Measurements from ENCODE around the gene COMMD2.

The COMMD2 gene

DNA sequence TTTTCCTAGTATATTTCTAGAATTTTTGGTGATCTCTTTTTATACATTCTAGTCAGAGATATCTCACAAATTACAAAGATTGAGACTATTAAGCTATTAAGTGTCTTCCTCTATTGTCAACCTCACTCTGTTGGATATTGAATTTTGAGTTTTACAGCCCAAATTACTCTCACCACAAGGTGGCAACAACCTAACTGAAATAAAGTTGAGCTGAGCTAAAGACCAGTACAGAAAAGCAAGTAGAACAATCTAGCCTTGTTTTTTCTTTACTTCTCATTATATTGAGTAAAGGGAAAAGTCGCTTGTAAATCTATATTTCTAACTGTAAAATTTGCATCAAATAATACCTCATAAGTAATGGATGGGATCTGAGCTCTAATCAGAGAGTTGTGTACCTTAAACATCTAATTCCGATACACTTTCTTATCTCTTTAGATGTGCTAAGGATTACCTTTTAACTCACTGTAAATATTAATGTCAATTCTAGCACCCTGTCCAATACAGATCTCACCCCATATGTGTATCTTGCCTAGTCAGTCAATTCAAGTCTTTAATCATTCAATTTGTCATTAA is 13.6 kb upstream of the COMMD2 start:
- DNase-seq (ENCODE audit: extremely low spot score, insufficient read length, low read depth) (no peak), FAIRE-seq (peak; percentile 55)

DNA sequence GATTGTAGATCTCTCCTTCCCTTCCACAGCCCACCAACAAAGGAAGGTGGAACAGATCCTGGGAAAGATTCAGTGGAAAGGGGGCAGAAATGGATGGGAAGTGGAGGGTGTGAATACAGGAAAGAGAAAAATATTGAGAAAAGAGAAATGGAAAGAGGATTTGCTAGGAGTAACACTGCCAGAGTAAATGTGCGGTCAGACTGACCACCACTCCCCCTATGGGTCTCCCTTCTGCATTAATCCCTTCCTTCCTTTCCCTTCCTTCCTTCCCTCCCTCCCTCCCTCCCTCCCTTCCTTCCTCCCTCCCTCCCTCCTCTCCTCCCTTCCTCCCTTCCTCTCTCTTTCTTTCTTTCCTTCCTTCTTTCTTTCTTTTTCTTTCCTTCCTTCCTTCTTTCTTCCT is 12.0 kb upstream of the COMMD2 start:
- FAIRE-seq (no peak), DNase-seq (ENCODE audit: extremely low spot score, insufficient read length, low read depth) (no peak)

DNA sequence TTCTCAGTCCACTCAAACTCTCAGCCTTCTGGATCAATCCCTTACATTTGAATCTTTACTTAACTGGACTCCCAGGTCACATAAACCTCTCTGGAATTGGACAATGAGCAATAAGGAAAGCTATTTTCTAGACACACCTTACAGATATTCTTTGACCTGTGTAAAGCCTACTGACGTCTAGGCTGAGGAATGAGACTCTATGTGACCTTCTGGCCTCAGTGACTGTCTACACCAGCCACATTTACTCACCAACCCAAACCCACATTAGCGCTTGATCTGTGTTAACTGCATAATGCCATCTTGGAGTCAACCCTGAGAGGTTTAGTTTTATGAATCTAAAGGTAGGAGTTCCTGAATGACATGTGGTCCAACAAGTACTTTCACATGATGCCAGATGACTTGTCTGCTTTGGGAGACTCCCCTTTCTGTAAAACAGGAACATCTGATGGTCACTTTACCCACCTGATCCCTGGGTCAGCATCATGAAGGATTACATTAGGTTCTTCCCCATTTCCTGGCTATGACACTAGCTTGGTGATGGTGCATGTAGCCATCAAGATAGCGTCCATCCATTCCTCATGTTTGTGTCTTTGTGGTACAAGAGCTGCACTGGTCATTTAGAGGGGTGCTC is 11.4 kb upstream of the COMMD2 start:
- DNase-seq (ENCODE audit: extremely low spot score, insufficient read length, low read depth) (no peak), FAIRE-seq (no peak)

DNA sequence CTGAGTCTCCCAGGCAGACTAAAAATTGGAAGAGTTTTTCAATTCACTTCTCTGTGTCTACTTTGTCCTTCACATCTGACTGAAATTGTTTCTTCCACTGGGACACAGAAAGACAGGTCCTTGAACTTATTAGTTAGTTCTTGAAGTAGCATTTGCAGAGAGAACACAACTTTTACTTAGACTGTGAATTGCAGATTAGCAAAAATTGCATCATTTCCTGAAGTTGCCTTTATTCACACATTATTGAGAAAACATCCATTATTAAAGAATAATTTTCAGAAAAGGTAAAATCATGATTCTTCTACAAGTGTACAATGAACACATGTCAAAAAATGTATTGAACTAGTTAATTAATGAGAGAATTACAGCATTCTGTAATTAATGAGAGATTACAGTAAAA is 1.4 kb upstream of the COMMD2 start:
- DNase-seq (ENCODE audit: extremely low spot score, insufficient read length, low read depth) (no peak), FAIRE-seq (no peak)

DNA sequence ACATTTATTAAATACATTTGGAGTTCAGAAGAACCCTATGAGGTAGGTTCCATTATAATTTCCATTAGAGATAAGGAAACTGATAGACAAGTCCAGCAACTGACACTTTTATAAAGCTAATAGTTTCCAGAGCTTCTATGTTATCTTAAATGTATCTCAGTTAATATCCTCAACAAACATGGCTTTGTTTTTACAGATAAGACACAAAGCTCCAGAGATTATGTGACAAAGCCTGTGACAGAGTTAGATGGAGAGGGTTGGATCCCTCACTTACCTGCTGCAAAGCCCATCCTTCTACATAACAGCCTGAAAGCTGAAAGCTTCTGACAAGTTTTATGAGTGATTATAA is 473 bp upstream of the COMMD2 start:
- peak; percentile 18 for FAIRE-seq
- no peak for DNase-seq (ENCODE audit: extremely low spot score, insufficient read length, low read depth)

DNA sequence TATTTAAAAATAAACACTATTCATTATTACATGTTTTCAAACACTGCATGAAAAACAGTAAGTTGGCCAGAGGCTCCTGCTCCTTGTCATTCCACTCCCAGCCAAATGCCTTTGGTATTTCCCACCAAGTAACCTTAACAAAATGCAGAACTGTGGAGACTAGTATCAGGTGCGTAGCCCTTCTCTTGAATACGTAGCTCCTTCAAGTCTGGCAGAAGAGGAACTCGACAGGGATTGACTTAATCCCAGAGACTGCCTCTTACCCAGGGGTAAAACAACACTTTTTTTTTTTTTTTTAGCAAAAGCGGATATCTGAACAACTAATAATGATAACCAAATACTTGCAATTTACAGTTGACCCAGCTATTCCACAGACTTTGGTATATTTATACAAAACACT is 738 bp downstream of the COMMD2 start:
- DNase-seq (ENCODE audit: extremely low spot score, insufficient read length, low read depth) (no peak), FAIRE-seq (no peak)

DNA sequence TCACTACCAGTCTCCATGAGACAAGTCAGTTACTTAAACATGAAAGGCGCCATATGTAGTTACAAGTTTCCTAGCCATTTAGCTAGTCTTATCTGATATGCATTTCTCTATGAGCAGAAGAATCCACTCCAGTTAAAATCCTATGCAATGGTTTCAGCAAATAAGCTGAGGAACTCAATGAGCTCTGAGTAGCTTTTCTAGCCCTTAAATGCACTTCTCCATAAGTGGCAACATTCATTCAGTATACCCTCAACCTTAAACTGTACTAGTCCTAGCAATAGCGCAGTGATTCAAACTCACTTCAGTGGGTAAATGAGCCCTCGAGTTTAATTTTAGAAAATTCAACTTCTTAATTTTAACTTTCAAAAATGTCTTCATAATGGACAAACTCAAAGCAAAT is 7.7 kb downstream of the COMMD2 start:
- DNase-seq (ENCODE audit: extremely low spot score, insufficient read length, low read depth) (no peak), FAIRE-seq (no peak)

DNA sequence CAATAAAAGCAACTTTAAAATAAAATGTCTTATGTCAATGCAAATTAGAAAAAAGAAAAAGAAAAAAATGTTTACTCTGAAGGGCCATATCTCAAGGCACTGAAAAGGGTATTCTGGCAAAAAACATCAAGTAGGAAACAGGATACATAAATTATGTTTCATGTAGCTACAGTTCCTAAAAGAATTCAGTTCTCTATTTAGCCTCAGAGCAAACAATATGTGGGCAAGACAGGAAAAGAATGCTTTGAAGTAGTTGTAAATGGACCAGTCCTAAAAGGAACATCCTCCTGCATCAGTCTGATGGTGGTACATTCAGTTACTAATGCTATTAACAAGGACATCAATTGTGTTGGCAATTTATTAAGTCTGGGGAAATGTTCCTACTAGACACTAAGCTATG is 8.1 kb downstream of the COMMD2 start:
- FAIRE-seq (no peak), DNase-seq (ENCODE audit: extremely low spot score, insufficient read length, low read depth) (no peak)

DNA sequence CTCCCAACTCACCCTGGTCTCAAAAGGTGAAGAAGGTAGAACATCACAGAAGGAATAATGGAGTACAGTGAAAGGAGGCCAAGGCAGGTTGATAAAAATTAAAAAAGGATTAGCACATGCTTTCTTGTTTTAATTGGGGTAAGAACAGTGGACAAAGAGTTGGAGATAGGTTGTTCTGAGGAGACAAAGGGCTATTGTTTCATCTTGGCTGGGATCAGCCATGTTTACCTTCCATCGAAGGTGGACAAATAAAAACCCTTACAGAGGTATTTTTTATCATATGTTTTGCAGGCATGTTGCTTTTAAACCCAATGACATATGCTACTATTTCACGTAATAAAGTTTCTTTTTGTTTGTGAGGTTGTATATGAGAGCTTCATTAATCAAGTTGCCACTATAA is 12.9 kb downstream of the COMMD2 start:
- no peak for DNase-seq (ENCODE audit: extremely low spot score, insufficient read length, low read depth)
- FAIRE-seq = no peak

DNA sequence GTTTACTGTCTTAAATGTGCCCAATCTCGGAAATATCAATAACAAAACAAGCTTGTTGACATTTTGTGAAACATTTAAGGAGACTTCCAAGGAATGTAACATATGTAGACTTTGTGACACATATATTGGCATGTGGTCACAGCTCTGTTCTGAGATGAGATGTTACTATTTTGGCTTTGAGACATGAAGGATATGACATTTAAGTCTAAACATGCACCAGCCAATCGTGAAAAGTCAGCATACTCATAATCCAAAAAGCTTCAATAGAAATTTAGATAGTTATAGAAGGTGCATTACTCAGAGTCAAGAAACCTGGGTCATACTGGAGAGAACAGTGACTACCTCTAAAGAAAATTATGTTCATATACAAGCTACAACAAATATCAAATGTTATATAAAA is 13.4 kb downstream of the COMMD2 start:
- FAIRE-seq (no peak), DNase-seq (ENCODE audit: extremely low spot score, insufficient read length, low read depth) (no peak)

DNA sequence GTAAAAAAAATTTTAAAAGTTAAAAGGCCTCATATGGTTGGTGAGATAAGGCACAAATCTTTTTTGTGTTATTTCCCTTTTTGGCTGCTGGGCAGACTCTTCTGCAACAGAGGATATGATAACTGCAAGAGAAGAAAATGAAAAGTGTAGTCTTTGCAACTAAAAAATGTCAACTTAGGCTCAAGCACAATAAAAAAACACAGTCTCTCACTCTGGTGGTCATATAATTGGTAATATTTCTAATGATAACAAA is 15.4 kb downstream of the COMMD2 start:
- FAIRE-seq (no peak), DNase-seq (ENCODE audit: extremely low spot score, insufficient read length, low read depth) (no peak)

DNA sequence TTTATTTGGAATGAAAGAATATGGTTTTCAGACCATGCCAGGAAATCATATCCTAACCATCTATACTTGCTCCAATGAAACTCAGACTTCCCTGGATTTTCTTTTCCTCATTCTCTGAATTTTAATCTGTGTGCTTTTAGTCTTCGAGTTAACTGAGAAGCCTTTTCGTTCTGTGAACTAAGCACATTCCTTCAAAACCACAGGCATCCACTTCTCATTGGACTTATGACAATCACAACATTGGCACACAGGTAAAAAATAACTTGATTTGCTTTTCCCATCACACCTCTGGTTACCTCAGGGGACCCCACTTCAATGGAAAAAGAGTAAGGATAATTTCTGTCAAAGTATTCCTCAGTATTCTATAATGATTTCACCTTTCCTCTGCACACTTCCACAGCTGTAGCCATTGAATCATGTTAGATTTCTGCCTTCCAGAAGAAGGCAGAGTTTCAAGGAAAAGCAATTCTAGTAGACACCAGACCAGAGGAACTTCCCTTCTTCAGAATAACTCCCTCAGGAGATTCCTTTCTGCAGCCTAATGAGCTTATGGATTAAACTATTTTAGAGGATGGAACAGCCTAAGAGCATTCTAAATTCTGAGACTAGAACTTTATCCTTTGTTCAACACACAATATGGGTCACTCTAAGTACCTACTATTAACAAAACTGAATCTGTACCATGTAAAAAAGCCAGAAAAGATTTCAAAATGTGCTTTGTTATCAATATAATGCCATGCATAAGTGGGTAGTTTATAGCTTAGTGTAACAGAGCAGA is 15.9 kb downstream of the COMMD2 start:
- DNase-seq (ENCODE audit: extremely low spot score, insufficient read length, low read depth) = no peak
- FAIRE-seq = no peak

DNA sequence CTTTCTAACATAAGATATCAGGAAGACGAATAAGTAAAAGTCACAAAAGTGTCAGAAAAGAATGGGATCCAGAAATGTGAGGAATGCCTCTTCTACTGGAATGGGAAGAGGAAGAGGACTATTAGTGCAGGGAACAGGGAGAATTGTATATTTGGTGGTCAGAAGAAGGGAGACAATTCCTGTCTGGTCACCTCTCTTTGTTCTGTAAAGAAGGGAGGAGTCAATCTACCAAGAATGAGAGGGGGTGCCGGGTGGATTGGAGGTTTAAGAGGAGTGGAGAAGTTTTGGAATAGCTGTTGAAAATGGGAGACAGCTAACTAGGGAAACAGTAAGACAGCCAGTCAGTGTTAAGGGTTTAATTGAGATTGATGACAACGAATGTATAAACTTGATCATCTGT is 20.1 kb downstream of the COMMD2 start:
- no peak for DNase-seq (ENCODE audit: extremely low spot score, insufficient read length, low read depth)
- no peak for FAIRE-seq

DNA sequence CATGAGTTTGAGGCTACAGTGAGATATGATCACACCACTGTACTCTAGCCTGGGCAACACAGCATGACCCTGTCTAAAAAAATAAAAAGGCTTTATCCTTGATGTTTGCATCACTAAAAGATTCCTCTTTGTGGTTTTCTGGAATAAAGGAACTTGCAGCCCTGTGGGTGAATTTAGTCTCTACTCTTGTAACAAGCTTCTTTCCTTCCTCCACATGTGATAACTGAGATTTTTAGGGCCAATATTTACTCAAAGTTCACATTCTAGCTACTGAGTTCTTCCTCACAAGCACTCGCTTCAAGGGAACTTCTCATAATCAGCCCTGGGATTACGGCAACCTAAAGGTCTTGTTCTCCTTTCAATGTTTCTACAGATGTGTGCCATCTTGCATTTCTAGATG is 24.6 kb downstream of the COMMD2 start:
- no peak for FAIRE-seq
- DNase-seq (ENCODE audit: extremely low spot score, insufficient read length, low read depth) = no peak

DNA sequence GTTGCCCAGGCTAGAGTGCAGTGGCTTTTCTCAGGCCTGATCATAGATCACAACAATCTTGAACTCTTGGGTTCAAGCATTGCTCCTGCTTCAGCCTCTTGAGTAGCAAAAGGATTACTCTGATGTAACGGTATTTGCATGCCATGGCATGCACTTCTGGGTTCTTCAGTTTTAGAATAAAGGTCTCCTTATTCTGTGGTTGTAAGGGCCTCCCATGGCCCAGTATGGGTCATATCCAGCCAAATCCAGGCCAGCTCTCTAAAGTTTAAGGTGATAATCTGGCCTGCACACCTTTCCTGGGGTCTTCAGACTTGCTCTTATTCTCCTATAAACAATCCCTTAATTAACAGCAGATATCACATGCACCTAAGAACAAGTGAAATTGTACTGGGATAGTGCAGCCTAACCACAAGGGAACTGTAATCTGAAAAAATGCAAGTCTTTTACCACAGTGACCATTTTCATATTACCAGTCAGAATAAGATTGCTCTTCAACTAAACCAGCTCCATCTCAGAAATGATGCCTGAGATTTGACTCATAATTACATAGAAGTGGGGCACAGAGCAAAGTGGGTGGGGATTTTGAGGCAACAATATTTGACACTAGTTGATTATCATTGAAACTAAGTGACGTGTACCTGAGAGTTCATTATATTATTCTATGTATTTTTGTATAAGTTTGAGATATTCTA is 25.4 kb downstream of the COMMD2 start:
- FAIRE-seq (no peak), DNase-seq (ENCODE audit: extremely low spot score, insufficient read length, low read depth) (no peak)

DNA sequence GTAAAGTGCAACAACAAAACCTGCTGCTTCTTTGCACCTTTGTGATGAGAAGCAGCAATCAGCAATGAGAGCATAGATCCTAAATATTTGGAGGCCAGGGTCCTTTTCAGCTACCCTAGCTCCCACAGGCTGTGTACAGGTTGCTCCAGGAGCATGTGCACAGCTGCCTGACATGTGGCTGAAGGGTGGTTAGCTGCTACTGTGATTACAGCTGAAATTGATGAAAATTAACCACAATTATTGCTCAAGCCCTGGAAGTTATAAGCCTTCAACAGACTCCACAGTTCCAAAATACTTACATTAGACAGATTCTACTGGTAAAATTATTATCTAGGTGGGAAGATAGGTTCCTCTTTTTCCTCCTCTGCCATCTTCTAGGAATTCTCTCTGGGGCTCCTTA is 28.5 kb downstream of the COMMD2 start:
- DNase-seq (ENCODE audit: extremely low spot score, insufficient read length, low read depth) = no peak
- no peak for FAIRE-seq

DNA sequence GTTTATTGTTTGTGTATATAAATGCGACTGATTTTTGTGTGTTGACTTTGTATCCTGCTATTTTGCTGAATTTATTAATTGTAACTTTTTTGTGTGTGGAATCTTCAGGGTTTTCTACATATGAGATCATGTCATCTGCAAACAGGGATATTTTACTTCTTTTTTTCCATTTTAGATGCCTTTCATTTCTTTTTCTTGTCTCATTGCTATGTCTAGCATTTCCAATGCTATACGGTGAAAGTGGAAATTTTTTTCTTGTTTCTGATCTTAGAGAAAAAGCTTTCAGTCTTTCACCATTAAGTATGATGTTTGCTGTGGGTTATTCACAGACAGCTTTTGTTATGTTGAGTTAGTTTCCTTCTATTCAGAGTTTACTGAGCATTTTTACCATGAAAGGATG is 31.4 kb downstream of the COMMD2 start:
- DNase-seq (ENCODE audit: extremely low spot score, insufficient read length, low read depth) (no peak), FAIRE-seq (no peak)

DNA sequence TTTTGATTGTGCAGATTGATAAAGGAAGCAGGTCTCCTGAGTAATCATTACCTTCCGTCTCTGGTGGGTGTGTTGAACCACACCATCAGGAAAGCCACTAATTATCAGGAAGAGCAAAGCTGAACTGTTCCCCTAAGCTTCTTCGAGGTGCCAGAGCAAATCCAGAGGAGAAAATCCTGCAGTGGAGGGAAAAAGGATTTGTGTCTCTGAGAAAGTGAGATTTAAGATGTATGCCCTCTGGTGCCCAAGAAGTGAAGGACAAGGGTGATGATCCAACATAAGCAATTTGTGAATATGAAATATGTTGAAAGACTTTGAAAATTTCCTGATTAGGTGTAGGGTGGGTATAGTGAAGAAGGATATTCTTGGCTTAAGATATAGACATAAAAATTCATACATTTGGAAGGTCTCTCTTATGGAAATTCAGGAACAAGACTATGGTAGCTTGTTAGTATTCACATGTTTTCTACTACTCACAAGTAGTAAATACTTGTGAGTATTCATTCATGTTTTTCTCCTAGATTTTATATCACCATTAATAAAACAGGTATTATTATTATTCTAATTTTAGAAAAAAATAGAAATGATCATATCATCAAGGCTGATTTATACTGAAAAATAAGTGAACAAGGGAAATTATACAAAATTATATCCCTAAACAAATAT is 34.8 kb downstream of the COMMD2 start:
- DNase-seq (ENCODE audit: extremely low spot score, insufficient read length, low read depth) (peak; percentile 15), FAIRE-seq (peak; percentile 88)

DNA sequence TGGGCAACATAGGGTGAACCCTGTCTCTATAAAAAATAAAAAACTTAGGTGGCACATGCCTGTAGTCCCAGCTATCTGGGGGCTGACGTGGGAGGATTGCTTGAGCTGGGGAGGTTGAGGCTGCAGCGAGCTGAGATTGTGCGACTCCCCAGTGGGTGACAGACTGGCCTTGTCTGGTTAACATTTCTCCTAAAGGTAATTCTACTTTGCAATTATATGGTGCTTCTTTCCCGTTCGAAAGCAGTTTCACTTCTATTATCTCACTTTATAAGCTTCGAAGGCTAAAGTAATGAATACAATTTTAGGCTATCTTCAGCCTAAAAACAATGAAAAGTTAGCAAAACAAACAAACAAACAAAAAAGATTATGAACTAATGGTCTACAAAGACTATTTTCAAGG is 35.3 kb downstream of the COMMD2 start:
- no peak for DNase-seq (ENCODE audit: extremely low spot score, insufficient read length, low read depth)
- no peak for FAIRE-seq

DNA sequence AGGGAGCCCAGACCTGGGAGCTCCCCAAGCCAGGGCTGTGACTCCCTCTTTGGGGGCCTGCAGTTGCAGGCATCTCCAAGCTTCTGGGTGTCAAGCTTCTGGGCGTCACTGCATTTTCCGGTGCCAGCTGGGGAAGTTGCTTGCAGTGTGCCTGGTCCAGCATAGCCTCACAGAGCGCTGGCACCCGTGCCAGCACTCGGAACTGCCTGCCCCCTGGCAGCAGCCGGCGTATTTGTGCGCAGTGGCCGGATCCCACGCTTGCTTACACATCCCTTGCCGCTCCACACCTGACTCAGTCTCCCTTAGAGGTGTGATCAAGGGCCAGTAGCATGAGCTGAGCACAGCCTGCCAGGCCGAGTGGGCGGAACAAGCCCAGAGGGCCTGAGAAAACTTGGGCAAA is 37.0 kb downstream of the COMMD2 start:
- no peak for FAIRE-seq
- DNase-seq (ENCODE audit: extremely low spot score, insufficient read length, low read depth) = no peak

Data from GM18507 (cell line).